Endometrium (tissue), 2 donors: ENCODE data around the gene PIM2.

Source experiments
- FAIRE-seq: peaks from 2 replicates; lab custom pipeline; 2012; peaks lifted over from hg19 to GRCh38; lab: Jason Lieb, UNC
- donor health status: control.
- donor health status: control.

PIM2 gene

DNA sequence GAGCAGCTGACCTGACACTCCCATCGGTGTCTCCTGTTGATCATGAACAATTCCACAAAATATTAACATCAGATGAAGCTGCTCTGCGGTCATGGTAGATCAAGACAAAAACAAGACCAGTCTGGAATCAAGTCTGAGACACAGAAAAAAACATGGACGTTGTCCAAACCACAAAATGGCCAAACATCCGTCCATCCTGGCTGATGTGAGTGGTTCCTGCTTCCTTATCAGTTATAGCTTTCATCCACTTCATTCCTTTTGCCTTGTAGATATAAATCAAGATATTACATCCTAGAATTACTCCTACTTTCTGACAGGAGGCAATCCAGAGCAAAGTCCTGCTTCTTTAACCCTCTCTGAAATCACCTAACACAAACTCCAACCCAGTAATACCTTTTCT, 54.6 kb downstream of the PIM2 start:
- FAIRE-seq: no peak
